Stimulated activated effector memory CD8-positive, alpha-beta T cell treated with anti-CD3 and anti-CD28 coated beads, Interleukin-12 subunit alpha, Interleukin-12 subunit beta, amount 100 ng/mL, for 72 hours (primary cell): ENCODE data around the gene SFTPB.

Experiments
- ATAC-seq: fragments of 150-1000 bp; cut with Tn5 transposase; 2 replicates; pipeline ENCODE4 v1.10.0; 2021
- DNase-seq, 2 donors: peaks; one replicate each; pipeline ENCODE4 v3.0.0; 2021 to 2022; ENCODE audit warnings: low spot score in 2 of 2
- H3K27ac Mint-ChIP-seq: one replicate; pipeline ENCODE4 v1.8.0; 2022; ENCODE audit warnings: mild to moderate bottlenecking, mixed read lengths
- H3K36me3 Mint-ChIP-seq: one replicate; pipeline ENCODE4 v1.8.0; 2022; ENCODE audit warnings: mild to moderate bottlenecking, mixed read lengths
- H3K4me1 Mint-ChIP-seq: one replicate; pipeline ENCODE4 v1.8.0; 2022; ENCODE audit warnings: mixed read lengths
- H3K4me3 Mint-ChIP-seq: one replicate; pipeline ENCODE4 v1.8.0; 2022; ENCODE audit warnings: mild to moderate bottlenecking, mixed read lengths
- H3K9me3 Mint-ChIP-seq: one replicate; pipeline ENCODE4 v1.8.0; 2022; ENCODE audit warnings: mixed read lengths

Gene SFTPB

DNA sequence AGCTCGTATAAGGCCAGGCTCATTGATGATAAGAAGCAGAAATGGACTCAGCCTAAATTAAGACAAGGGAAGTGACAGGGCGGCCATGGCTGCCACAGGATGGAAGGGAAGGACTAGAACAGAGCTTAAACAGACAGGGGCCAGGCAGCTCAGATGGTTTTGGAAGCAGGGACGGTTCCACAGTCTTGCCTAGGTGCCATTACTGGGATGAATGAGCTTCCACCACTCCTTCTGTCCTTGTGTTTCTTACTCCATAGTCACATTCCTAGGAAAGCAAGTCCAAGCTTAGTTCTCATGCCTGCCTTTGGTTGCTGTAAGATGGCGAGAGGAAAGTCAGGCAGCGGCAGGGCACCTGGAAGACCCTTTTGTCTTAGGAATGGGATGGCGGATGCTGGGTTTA is 38.1 kb upstream of the SFTPB start:
- Mint-ChIP-seq H3K36me3 (peaks cover 5% of the 10 kb centered on the region), H3K4me1 (peaks cover 51% of the 10 kb centered on the region), H3K4me3 (peak overlapping the region; percentile 47), H3K27ac (peak overlapping the region; percentile 90), H3K9me3 (no peaks in the 10 kb centered on the region)
- DNase-seq, result no peak
- ATAC-seq, result no peak

DNA sequence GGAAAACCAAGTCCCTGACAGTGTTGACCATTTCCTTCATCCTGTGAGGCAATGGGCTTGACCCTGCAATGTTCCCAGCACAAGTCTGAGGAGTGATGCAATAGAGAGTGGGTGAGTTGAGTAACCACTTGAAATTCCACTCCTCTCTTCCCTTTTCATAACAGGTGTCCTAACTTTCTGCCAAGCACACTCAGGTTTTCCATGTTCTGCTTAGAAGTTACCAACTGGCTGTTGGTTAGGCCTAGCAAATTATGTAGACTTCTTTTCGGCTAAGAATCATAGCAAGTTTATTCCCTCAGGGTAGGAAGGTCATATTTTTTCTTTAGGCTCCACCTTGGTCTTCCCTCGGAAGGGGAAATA is 37.7 kb upstream of the SFTPB start:
- Mint-ChIP-seq H3K9me3 (no peaks in the 10 kb centered on the region), H3K27ac (peak overlapping the region; percentile 90), H3K4me3 (peak overlapping the region; percentile 47), H3K4me1 (peaks cover 51% of the 10 kb centered on the region), H3K36me3 (peaks cover 5% of the 10 kb centered on the region)
- ATAC-seq (no peak), DNase-seq (no peak)

DNA sequence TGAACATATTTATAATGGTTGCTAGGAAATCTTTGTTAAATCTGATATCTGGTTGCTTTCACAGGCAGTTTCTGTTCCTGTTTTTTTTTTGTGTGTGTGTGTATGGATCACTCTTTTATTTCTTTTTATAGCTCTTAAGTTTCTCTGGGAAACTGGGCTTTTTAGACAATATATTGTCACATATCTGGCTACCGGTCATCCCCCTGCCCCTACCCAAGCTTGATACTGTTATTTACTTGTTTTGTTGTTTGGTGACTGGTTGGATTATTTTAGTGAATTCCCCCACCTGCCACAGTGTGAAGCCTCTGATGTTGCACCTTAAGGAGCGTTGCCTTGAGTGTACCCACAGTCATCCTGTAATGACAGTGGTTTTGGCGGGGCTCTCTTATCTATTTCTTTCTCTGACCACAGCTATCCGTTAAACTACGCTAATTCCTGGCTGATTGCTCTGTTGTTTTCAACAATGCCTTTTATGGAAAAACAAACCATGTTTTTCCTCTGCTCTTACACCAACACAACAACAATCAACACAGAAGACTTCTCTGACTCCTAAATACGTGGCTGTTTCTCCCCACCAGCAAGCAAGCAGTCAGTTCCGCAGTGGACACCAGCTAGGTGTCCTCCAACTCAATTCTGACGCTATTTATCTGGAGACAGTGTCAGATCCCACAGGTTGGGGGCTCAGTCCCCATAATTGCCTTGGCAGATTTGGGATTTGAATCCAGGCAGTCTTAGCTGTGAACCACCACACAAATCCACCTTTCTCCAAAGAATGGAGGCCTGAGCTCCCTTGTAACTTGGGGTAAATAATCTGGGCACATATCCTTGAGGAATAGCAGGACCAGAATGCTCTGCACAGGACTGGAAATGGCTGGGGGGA is 37.0 kb upstream of the SFTPB start:
- Mint-ChIP-seq H3K4me3 (peak overlapping the region; percentile 47), H3K9me3 (no peaks in the 10 kb centered on the region), H3K27ac (peak overlapping the region; percentile 90), H3K36me3 (peaks cover 5% of the 10 kb centered on the region), H3K4me1 (peaks cover 51% of the 10 kb centered on the region)
- ATAC-seq (peak; percentile 72), DNase-seq (no peak)

DNA sequence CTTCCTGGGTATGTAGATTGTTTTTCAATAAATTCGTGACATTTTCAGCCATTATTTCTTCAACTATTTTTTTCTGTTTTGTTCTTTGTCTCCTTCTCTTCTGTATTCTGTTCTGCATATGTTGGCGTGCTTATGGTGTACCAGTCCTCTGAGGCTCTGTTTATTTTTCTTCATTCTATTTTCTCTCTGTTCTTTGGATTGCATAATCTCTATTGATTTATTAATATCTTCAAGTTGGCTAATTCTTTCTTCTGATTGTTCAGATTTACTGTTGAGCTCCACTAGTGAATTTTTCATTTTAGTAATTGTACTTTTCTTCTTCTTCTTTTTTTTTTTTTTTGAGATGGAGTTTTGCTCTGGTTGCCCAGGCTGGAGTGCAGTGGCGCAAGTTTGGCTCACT is 36.0 kb upstream of the SFTPB start:
- Mint-ChIP-seq H3K4me1 (peaks cover 56% of the 10 kb centered on the region), H3K36me3 (peaks cover 11% of the 10 kb centered on the region), H3K9me3 (no peaks in the 10 kb centered on the region), H3K27ac (peak overlapping the region; percentile 90), H3K4me3 (peak overlapping the region; percentile 47)
- no peak for ATAC-seq
- no peak for DNase-seq

DNA sequence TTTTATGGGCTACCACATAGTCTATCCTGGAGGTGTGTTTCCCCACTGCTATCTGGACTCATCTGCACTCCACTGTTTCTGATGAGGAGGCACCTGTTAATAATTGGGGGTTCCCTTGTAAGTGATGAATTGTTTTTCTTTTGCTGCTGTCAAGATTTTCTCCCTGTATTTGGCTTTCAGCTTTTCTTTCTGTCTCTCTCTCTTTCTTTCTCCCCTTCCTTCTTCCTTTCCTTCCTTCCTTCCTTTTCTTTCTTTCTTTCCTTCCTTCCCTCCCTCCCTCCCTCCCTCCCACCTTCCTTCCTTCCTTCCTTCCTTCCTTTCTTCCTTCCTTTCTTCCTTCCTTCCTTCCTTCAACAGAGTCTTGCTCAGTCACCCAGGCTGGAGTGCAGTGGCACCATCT is 35.3 kb upstream of the SFTPB start:
- Mint-ChIP-seq H3K4me1 (peaks cover 62% of the 10 kb centered on the region), H3K27ac (peak overlapping the region; percentile 90), H3K9me3 (no peaks in the 10 kb centered on the region), H3K36me3 (peaks cover 18% of the 10 kb centered on the region), H3K4me3 (peak overlapping the region; percentile 47)
- DNase-seq, result no peak
- ATAC-seq, result no peak

DNA sequence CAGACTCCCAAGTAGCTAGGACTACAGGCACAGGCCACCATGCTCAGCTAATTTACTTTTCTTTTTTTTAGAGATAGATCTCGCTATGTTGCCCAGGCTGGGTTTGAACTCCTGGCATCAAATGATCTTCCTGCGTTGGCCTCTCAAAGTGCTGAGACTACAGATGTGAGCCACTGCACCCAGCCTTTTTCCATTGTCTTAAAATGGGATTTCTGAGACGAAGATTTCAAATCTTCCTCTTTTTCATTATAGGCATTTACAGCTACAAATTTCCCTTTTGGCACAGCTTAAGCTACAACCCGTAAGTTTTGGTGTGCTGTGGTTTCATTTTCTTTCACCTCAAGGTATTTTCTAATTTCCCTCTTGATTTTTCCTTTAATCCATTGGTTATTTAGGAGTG is 34.8 kb upstream of the SFTPB start:
- peak overlapping the region; percentile 47 for H3K4me3 Mint-ChIP-seq
- H3K4me1 Mint-ChIP-seq, result peaks cover 64% of the 10 kb centered on the region
- ATAC-seq, result no peak

DNA sequence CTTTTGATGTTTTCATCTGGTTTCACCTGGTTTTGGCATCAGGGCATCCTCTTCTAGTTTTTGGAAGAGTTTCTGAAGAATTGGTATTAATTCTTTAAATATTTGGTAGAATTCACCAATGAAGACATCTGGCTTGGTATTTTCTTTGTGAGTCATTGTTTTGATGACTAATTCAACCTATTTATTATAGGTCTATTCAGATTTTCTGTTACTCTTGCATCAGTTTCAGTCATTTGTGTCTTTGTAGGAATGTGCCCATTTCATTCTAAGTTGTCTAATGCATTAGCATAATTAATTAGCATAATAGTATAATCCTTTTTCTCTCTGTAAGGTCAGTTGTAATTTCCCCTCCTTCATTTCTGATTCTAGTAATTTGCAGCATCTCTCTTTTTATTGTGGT is 34.2 kb upstream of the SFTPB start:
- Mint-ChIP-seq H3K36me3 (peaks cover 30% of the 10 kb centered on the region), H3K4me1 (peaks cover 67% of the 10 kb centered on the region), H3K9me3 (no peaks in the 10 kb centered on the region), H3K4me3 (peak overlapping the region; percentile 47), H3K27ac (peak overlapping the region; percentile 90)
- peak; percentile 23 for ATAC-seq
- DNase-seq, result no peak

More for the DNA sequence above, 34.8 kb upstream of the SFTPB start:
- DNase-seq, result no peak
- H3K9me3 Mint-ChIP-seq, result no peaks in the 10 kb centered on the region
- H3K27ac Mint-ChIP-seq, result peak overlapping the region; percentile 90
- H3K36me3 Mint-ChIP-seq, result peaks cover 24% of the 10 kb centered on the region

DNA sequence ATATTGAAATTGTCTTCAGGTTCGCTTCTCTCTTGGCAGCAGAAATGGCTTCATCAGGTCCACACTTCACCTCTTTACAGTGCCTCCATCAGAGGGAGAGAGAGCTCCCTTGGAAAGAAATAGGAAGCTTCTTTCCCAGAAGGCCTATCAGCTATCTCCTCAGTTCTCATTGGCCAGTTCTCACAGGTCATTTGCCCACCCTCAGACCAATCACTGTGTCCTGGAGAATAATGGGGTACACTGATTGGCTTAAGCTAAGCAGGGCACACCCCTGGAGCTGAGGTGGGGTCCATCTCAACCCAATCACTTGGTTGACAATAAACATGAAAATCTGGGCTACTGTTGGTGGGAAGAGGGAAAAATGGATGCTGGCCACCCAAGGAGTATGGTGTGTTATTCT is 31.3 kb upstream of the SFTPB start:
- ATAC-seq (no peak), DNase-seq (no peak)
- Mint-ChIP-seq H3K4me3 (peak overlapping the region; percentile 76), H3K9me3 (no peaks in the 10 kb centered on the region), H3K4me1 (peaks cover 48% of the 10 kb centered on the region), H3K27ac (peak overlapping the region; percentile 91), H3K36me3 (peaks cover 54% of the 10 kb centered on the region)

DNA sequence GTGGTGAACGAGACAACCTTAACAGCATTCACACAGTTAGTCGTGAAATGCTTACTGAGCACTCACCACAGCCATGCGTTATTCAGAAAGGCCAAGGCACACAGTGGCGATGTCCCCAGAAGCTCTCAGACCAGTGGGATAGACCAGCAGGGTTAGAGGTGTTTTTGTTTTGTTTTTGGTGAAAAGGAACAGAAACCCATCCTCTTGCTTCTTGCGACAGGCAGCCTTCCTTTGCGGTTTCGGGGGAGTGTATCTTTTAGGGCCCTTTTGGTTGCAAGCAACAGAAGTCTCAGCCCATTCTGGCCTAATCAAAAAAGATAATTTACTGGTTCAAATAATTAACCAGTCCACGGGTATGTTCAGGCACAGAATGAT is 30.9 kb upstream of the SFTPB start:
- no peak for DNase-seq
- Mint-ChIP-seq H3K4me3 (peak overlapping the region; percentile 76), H3K9me3 (no peaks in the 10 kb centered on the region), H3K27ac (peak overlapping the region; percentile 91), H3K36me3 (peaks cover 58% of the 10 kb centered on the region), H3K4me1 (peaks cover 46% of the 10 kb centered on the region)
- no peak for ATAC-seq

DNA sequence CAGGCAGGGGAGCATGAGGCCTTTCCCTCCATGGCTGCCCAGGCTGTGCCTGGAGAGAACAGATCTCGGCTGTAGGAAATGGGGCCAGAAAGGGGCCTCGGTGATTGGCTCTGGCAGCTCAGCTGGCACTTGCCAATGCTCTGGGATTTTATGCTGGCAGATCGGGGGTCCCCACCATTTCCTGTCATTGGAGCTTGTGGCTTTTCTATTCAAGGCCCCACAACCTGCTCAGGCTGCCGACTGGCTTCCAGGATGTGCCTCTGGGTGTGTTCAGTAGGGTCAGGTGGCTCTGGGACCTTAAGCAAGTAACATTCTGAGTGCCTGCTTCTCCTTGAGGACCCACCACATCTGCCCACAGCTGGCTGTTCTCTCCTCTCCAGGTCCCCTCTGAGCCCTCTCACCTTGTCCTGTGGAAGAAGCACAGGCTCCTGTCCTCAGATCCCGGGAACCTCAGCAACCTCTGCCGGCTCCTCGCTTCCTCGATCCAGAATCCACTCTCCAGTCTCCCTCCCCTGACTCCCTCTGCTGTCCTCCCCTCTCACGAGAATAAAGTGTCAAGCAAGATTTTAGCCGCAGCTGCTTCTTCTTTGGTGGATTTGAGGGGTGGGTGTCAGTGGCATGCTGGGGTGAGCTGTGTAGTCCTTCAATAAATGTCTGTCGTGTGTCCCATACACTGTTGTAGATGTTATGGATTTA is 30.3 kb upstream of the SFTPB start:
- no peaks in the 10 kb centered on the region for H3K9me3 Mint-ChIP-seq
- peak overlapping the region; percentile 76 for H3K4me3 Mint-ChIP-seq
- DNase-seq (no peak), ATAC-seq (no peak)
- peaks cover 46% of the 10 kb centered on the region for H3K4me1 Mint-ChIP-seq
- H3K27ac Mint-ChIP-seq, result peak overlapping the region; percentile 91
- H3K36me3 Mint-ChIP-seq, result peaks cover 60% of the 10 kb centered on the region

DNA sequence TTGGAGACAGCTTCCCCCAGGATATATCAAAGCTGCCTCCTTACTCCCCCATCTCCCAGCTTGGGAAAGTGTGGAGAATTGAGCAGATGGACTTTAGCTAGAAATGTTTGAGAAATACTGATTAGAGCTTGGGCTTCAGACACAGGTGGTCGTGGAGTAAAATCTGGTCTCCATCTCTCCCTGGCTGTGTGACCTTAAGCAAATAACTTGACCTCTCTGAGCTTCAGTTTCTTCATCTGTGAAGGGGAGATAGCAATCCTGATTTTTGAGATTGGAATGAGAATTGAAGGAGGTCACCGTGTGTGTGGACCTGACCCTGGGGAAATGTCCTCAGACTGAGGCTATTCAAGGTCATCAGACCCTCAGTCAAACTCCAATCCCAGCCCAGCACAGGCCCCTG is 29.7 kb upstream of the SFTPB start:
- ATAC-seq, result no peak

DNA sequence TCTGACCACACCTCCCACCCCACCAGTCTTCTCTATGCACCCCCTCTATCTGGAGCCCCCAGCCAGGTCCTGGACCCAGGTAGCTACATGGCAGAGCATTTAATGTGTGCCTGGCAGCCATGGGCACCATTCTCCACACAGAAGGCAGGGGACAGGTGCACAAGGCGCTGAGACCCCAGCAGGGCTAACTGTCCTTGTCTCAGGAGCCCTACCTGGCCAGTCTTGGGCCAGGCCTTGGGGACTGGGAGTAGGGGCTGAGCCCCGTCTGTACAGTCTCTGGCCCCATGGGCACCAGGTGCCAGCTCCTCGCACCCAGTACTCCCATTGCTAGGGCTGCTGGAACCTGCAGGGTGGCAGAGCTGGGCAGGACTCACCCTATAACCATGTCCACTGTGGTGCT is 29.1 kb upstream of the SFTPB start:
- no peak for DNase-seq
- H3K4me1 Mint-ChIP-seq, result peaks cover 46% of the 10 kb centered on the region
- ATAC-seq, result no peak
- no peaks in the 10 kb centered on the region for H3K9me3 Mint-ChIP-seq
- peak overlapping the region; percentile 76 for H3K4me3 Mint-ChIP-seq
- peaks cover 72% of the 10 kb centered on the region for H3K36me3 Mint-ChIP-seq
- H3K27ac Mint-ChIP-seq, result peak overlapping the region; percentile 91

More for the DNA sequence above, 29.7 kb upstream of the SFTPB start:
- no peak for DNase-seq
- Mint-ChIP-seq H3K4me1 (peaks cover 46% of the 10 kb centered on the region), H3K4me3 (peak overlapping the region; percentile 76), H3K27ac (peak overlapping the region; percentile 91), H3K36me3 (peaks cover 66% of the 10 kb centered on the region), H3K9me3 (no peaks in the 10 kb centered on the region)

DNA sequence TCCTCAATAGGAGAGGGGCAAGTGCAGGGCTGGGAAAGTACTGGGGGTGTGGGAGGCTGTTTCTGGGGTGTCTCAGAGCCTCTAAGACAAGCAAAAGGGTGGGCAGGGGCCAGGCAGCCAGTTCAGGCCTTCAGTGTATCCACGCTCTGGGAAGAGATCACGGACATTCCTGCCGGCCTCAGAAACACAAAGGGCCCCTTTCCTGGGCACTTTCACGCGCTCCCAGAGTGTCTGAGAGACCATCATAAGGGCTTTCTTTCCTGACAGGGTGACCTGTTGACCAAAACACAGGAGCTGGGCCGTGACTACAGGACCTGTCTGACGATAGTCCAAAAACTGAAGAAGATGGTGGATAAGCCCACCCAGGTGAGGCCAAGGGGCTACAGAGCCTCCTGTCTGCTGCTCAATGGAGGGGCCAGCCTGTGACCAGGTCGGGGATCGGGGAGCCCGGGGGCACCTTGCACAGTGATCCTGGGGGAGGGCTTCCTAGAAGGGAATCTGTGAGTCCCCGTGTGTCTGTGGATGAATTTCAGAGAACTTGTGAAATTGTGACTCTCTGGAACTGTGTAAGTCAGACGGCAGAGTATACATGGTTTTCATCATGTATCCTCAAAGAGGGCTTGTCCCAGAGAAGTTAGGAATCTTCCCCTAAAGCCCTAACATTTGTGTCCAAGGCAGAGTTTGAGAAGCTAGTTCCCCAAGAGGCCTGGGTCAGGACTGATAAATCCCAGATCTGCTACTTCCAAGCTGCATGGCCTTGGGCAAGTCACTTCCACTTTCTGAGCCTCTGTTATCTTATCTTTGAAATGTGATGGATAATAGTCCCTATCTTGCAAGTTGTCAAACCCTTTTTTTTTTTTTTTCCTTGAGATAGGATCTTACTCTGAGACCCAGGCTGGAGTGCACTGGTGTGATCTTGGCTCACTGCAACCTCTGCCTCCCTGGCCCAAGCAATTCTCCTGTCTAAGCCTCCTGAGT is 28.0 kb upstream of the SFTPB start:
- H3K9me3 Mint-ChIP-seq, result no peaks in the 10 kb centered on the region
- H3K4me1 Mint-ChIP-seq, result peaks cover 56% of the 10 kb centered on the region
- no peak for DNase-seq
- peaks cover 83% of the 10 kb centered on the region for H3K36me3 Mint-ChIP-seq
- H3K4me3 Mint-ChIP-seq, result peak overlapping the region; percentile 76
- no peak for ATAC-seq
- H3K27ac Mint-ChIP-seq, result peak overlapping the region; percentile 91

DNA sequence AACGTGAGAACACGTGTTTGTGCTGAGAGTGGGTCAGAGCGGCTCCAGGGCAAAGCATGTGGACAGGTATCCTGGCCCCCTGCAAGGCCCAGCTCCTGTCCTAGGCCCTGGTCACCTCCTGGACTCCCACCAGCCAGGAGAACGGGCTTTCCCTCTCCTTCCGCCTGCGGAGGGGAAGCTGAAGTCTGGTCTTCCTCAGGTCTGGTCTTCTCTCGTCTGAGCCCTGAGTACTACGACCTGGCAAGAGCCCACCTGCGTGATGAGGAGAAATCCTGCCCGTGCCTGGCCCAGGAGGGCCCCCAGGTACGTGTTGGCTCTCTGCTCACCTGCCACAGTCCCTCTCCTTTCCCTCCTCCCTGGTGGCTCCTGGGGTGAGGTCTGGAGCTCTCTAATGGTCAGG is 27.1 kb upstream of the SFTPB start:
- Mint-ChIP-seq H3K27ac (peak overlapping the region; percentile 91), H3K36me3 (peaks cover 84% of the 10 kb centered on the region), H3K4me1 (peaks cover 61% of the 10 kb centered on the region), H3K4me3 (peak overlapping the region; percentile 76), H3K9me3 (no peaks in the 10 kb centered on the region)
- no peak for ATAC-seq
- DNase-seq, result no peak
